ENCODE results near the gene GUCA1A.
A peak's percentile ranks its signal among the peaks of the same experiment; 100 is the strongest.
"Not testable (repeated sequence)": the region's sequence is repeated elsewhere in the genome, so short reads cannot be mapped to it uniquely, and the experiment has no call there.

The GUCA1A gene

GRCh38 chr6:42199106-42199981 lies 26.2 kb downstream of the GUCA1A start:
- H3K27ac ChIP-seq: no peak overlapping the region
- no peak overlapping the region for H3K4me3 ChIP-seq

- Histone ChIP-seq H3K27ac (peak overlapping the region in 1 of 21 experiments; percentile 7), H3K4me3 (no peak overlapping the region)
Measured at GRCh38 chr6:42200035-42200434, 26.9 kb downstream of the GUCA1A start.

GRCh38 chr6:42201382-42201781 lies 28.2 kb downstream of the GUCA1A start:
- H3K27ac ChIP-seq: no peak overlapping the region

GRCh38 chr6:42202131-42202915 lies 29.2 kb downstream of the GUCA1A start:
- not testable (repeated sequence) for H3K4me3 ChIP-seq
- peak overlapping the region in 1 of 21 experiments; percentile 6 for H3K27ac ChIP-seq

More at GRCh38 chr6:42201382-42201781, 28.2 kb downstream of the GUCA1A start:
- H3K4me3 ChIP-seq: no peak overlapping the region

- no peak overlapping the region for H3K27ac ChIP-seq
Measured at GRCh38 chr6:42203183-42203582, 30.0 kb downstream of the GUCA1A start.

GRCh38 chr6:42204768-42205282 lies 31.7 kb downstream of the GUCA1A start:
- Histone ChIP-seq H3K27ac (no peak overlapping the region), H3K4me3 (no peak overlapping the region)

More at GRCh38 chr6:42203183-42203582, 30.0 kb downstream of the GUCA1A start:
- H3K4me3 ChIP-seq: no peak overlapping the region

GRCh38 chr6:42207559-42207958 lies 34.4 kb downstream of the GUCA1A start:
- H3K4me3 ChIP-seq, H3K27ac ChIP-seq: not testable (repeated sequence)

GRCh38 chr6:42210551-42210950 lies 37.4 kb downstream of the GUCA1A start:
- Histone ChIP-seq H3K27ac (no peak overlapping the region), H3K4me3 (no peak overlapping the region)

- Histone ChIP-seq H3K27ac (no peak overlapping the region), H3K4me3 (no peak overlapping the region)
Measured at GRCh38 chr6:42211726-42212125, 38.6 kb downstream of the GUCA1A start.

- no peak overlapping the region for H3K27ac ChIP-seq
Measured at GRCh38 chr6:42212442-42212841, 39.3 kb downstream of the GUCA1A start.

GRCh38 chr6:42216495-42216894 lies 43.3 kb downstream of the GUCA1A start:
- Histone ChIP-seq H3K27ac (peak overlapping the region in 1 of 21 experiments; percentile 91), H3K4me3 (peak overlapping the region in 5 of 7 experiments; percentile 55 to 74 (median 69))

More at GRCh38 chr6:42212442-42212841, 39.3 kb downstream of the GUCA1A start:
- no peak overlapping the region for H3K4me3 ChIP-seq

GRCh38 chr6:42217157-42217518 lies 44.0 kb downstream of the GUCA1A start:
- H3K27ac ChIP-seq: peak overlapping the region in 19 of 21 experiments; percentile 60 to 91 (median 81)
- peak overlapping the region; percentile 55 to 74 (median 69) for H3K4me3 ChIP-seq

- H3K27ac ChIP-seq: peak within 1 kb of the TSS in 19 of 21 experiments; percentile 60 to 91 (median 81)
- H3K4me3 ChIP-seq: peak within 1 kb of the TSS; percentile 55 to 74 (median 69)
Measured at GRCh38 chr6:42217519-42218367, 44.6 kb downstream of the GUCA1A start, which contains the start of gene MRPS10. TSS of gene MRPS10 (minus strand) at chr6:42217861. CDS start at chr6:42217849, 12 bp downstream.

GRCh38 chr6:42220807-42221206 lies 47.6 kb downstream of the GUCA1A start:
- no peak overlapping the region for H3K27ac ChIP-seq
- H3K4me3 ChIP-seq: no peak overlapping the region

GRCh38 chr6:42221546-42221945 lies 48.4 kb downstream of the GUCA1A start:
- Histone ChIP-seq H3K4me3 (no peak overlapping the region), H3K27ac (peak overlapping the region in 3 of 21 experiments; percentile 10 to 31 (median 24))

GRCh38 chr6:42222448-42222847 lies 49.3 kb downstream of the GUCA1A start:
- H3K27ac ChIP-seq: peak overlapping the region in 1 of 21 experiments; percentile 10

GRCh38 chr6:42224222-42225028 lies 51.3 kb downstream of the GUCA1A start:
- H3K4me3 ChIP-seq: no peak overlapping the region
- H3K27ac ChIP-seq: peak overlapping the region in 1 of 21 experiments; percentile 21

More at GRCh38 chr6:42222448-42222847, 49.3 kb downstream of the GUCA1A start:
- H3K4me3 ChIP-seq: no peak overlapping the region

- peak overlapping the region in 1 of 21 experiments; percentile 21 for H3K27ac ChIP-seq
Measured at GRCh38 chr6:42225029-42225339, 51.8 kb downstream of the GUCA1A start.

More at GRCh38 chr6:42225029-42225339, 51.8 kb downstream of the GUCA1A start:
- H3K4me3 ChIP-seq: no peak overlapping the region

Measured in skin epidermis (tissue), 12 donors.